NCI-H2171 treated with DMSO at 0.1 percent for 48 hours (cell line): ENCODE results near the gene METTL18.
"Not testable (repeated sequence)": the region's sequence is repeated elsewhere in the genome, so short reads cannot be mapped to it uniquely, and the experiment has no call there.

Source experiments
- DNase-seq: peaks from one replicate; lab custom pipeline; 2025; lab: John Stamatoyannopoulos, UW

Gene METTL18

DNA sequence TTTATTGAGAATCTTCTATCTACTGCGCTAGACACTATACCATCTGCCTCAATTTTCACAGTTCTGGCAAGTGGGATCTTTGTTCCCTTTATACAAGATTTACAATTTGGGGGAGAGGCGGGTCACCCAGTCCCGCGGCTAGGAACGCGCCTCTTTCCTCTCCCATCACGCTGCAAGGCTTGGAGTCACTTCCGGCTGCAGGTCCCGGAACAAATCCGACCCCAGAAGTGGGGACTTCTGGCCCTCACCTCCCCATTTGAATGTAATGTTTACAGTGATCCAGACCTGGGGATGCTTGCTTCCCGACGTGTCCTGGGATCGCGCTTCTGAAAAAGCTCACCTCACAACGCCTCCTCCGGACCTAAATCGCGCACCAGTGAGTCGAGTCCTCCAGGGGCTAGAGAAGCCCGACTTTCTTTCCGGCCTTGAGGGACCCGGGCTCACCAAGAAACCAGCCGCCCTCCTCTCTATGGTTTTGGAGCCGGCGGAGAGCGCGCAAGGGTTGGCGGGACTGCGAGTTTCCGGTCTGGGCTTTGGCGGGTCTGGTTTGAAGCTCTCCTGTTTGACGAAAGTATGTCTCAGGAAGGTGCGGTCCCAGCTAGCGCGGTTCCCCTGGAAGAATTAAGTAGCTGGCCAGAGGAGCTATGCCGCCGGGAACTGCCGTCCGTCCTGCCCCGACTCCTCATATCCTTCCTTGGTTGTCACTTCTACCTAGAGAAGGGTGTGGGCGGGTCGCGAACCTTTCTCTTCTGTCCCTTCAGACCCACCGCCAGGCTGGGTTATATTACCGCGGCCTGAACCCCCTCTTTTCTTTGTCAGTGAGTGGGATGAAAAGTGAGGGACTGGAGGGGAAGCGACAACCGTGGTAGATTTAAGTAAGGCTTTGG is at the start of gene METTL18:
Gene METTL18, minus strand, starts transcription at position 378 of the 887 bp plus-strand sequence. CDS start 1,212 bp downstream, outside the sequence.
- DNase-seq: peak; percentile 94

DNA sequence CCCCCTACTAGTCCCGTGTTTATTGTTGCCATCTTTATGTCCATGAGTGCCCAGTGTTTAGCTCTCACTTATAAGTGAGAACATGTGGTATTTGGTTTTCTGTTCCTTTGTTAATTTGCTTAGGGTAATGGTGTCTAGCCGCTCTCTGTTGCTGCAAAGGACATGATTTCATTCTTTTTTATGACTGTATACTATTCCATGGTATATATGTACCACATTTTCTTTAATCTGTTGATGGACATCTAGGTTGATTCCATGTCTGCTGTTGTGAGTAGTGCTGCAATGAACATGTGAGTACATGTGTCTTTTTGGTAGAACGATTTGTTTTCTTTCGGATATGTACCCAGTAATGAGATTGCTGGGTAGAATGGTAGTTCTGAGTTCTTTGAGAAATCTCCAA is 44.2 kb upstream of the METTL18 start:
- DNase-seq: no peak

DNA sequence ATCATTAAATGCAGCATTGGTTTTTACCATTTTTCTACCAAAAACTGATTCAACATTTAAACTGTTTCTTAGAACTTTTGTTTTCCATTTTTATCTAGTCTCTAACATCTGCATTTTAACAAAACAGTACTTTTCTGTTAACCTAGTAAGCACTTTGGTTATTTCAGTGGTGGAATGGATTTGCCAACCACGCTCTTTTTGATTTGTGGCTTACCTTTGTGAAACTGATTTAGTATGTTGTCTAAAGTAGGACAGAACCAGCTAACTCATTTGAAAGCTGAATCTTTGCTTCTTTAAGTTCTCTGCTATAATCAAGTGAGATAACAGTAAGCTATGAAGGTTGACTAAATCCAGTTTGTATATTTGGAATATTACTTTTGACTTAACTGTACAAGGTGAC is 41.5 kb upstream of the METTL18 start:
- no peak for DNase-seq

DNA sequence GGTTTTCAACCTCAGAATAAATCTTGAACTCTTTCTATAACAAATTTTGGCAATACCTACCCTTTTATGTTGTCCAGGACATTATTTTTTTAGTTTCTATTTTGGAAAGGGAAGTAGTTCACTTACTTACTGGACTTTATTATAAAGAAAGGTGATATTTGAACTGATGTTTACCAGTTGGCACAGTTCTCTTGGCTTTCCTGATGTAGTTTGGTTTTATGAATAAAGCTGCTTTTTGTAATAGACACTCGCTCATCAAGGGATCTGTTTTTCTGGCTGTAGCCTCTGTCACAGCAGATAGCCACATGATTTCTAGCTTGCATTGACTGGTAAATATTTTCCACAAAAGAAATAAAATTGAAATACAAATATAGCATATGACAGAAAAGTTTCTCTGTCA is 40.9 kb upstream of the METTL18 start:
- no peak for DNase-seq

DNA sequence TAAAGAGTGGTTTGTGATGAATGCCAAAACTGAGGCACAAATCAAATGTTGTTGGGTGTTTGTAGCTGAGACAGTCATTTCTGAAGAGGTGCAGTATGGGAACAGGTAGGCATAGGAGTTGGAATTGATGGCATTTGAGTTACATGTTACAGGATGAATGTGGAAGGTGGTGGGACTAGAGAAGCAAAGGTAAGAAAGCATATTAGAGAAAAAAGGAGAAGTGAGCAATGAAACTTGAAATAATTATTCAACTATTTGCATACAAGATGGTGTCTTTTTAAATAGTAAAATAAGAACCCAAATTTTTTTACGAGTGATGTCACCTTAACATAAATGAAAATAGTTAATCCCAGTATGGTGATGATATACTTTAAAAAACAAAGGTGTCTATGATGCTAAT is 40.2 kb upstream of the METTL18 start:
- no peak for DNase-seq

DNA sequence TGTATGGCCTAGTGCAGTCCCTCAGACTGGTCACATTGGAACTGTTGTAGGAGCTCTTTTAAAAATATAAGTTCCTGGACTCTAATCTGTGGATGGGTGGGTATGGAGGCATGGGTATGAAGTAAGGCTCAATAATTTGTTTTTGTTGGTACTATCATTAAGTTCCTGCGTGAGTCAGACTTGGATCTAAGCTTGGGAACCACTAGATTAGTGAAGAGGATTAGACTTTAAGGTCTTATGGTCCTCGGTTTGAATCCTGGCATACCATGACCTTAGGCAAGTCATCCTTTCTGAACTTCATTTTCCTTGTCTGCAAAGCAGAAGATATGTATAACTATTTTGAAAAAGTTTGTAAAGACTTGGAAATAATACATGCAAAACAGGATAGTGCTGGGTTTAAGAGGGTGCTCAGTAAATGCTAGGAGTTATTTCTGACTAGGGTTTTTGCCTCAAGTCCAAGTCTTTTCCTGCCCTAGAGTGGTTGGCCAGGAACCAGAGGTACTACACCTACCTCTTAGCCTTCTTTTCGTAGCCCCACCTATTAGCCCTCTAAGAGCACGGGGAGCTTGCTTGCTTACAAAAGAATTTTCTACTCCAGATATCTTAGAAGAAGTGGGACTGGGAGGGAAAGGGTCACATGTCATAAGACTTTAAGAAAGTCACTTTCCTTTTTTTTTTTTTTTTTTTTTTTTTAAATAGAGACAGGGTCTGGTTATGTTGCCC is 38.6 kb upstream of the METTL18 start:
- no peak for DNase-seq

DNA sequence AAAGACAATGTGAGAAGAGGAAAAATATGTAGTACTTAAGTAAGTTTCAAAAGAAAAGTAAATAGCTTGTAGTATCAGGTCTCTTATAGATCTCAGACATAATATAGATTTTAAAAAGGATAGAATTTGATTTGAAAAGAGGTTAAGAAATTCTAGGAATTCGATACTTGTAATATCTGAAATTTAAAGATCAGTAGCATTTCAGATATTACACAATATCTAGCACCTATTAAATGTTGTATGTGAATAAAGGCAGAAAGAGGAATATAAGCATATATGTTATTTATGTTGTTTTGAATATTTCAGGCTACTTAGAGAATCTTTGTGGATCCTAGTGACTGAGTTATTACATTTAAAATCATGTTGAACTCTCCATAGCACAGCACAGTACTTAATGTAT is 35.0 kb upstream of the METTL18 start:
- DNase-seq: no peak

DNA sequence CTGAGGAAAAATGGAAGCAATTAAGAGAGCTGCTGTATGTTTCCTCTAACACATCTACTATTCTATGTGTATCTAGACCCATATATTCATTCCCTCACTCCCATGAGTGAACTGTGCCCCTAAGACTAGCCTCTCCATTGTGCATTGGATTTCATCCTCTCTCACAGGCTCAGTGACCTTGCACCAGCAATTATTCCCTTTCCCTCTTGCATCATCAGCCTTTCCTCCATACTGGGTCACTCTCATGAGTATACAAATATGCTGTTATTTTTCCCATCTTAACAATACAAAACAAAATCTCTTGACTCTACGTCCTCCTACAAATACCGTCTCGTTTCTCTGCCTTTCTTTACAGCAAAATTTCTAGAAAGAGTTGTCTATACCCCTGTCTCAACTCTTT is 29.4 kb upstream of the METTL18 start:
- DNase-seq: no peak

DNA sequence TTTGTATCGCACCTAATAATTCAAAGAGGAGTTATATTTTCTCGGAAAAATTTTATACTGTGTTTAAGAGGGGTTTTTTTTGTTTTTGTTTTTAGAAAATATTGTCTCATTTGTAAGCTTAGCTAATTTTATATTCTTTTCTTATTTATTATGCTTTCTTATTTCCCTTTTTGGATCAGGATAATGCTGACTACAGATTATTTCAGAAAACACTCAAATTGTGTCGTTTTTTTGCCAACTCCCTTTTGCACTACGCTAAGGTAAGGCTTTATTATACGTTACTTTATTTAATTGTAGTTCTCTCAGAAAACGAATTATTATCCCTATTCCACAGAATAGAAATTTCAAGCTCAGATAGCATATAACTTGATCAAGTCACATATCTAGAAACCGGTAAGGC is 26.8 kb upstream of the METTL18 start:
- DNase-seq: no peak

DNA sequence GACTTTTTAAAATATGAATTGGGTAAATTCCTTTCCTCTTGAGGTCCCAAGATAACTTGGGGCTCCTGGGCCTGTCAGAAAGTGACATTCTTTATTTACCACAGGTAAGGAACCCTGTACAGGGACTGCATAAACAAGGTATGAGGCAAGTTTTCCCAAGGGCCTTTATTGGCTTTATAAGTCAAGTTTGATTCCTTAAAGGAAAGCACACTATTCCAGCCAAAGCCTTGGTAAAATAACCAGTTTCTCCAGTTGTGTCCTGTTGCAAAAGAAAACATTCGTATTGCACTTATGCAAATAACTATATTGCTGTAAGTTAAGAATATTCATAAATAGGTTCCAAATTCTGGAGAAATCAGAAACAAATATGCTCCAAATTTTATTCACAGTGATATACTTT is 21.9 kb upstream of the METTL18 start:
- DNase-seq: no peak

DNA sequence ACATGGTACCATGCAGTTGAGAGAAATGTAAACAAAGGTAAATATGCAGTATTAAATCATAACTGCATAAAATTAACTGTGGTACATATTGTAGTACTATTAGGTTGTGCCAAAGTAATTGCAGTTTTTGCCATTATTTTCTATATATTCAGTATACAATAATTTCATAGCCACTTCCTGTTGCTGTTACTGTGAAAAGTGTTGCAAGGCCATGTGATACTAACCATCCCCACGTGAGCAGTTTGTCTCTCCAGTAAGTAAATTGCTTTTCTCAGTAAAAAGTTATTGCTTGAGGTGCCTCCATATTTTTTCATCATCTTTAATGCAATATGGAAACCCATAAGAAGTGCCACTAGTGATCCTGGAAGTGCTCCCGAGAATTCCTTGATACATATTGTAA is 19.6 kb upstream of the METTL18 start:
- no peak for DNase-seq

DNA sequence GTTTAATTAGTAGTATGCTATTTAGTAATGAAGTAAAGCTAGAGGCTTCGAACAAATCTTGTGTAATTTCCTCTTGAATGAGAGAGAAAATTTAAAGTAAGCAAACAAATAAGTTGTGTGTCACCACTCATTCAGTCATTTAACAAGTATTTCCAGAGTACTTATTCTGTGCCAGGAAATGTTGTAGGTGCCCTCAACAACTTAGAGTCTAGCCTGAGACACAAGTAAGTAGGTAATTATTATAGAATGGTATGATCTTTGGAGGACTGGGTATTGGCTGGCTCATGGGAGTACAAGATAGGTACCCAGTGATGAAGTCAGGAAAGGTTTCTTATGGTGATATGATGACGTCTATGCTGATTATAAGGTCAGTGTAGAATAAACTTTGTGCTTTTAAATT is 17.4 kb upstream of the METTL18 start:
- no peak for DNase-seq

DNA sequence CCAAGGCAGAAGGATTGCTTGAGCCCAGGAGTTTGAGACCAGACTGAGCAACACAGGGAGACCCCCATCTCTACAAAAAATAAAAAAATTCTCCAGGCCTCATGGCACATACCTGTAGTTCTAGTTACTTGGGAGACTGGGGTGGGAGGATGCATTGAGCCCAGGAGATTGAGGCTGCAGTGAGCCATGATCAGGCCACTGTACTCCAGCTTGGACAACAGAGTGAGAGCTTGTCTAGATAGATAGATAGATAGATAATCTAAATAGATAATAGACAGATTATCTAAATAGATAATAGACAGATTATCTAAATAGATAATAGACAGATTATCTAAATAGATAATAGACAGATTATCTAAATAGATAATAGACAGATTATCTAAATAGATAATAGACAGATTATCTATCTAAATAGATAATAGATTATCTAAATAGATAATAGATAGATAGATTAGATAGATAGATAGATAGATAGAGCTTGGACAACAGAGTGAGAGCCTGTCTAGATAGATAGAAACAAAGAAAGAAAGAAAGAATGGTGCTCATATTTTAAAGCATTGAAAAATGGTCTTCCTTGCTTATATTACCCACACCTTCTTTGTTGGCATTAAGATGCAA is 16.8 kb upstream of the METTL18 start:
- not testable (repeated sequence) for DNase-seq

DNA sequence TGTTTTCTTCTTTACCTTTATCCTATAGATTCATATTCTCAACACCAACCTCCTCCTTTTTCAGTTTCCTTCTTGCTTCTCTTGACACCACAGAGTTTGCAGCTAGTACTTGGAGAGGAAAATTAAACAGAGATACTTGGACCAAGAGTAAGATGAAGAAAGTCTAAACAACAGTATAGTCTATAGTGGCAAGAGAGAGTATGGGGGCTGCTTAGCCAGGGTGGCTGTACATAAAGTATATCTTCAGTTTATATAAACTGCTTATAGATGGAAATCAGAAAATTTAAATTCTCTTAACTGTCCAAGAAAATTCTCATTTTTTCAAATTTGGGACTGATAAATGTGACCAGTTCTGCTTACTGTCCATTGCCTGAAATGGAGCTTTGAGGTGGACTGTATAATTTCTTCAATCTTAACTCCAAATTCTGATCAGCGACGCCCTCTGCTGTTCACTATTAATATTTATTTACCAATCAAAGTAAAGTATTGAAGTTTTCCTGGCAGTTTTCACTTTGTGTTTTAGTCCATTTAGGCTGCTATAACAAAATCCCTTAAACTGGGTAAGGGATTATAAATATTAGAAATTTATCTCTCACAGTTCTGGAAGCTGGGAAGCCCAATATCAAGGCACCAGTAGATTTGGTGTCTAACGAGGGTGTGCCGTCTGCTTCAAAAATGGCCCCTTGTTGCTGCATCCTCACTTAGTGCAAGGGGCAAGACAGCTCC is 14.8 kb upstream of the METTL18 start:
- peak; percentile 1 for DNase-seq

DNA sequence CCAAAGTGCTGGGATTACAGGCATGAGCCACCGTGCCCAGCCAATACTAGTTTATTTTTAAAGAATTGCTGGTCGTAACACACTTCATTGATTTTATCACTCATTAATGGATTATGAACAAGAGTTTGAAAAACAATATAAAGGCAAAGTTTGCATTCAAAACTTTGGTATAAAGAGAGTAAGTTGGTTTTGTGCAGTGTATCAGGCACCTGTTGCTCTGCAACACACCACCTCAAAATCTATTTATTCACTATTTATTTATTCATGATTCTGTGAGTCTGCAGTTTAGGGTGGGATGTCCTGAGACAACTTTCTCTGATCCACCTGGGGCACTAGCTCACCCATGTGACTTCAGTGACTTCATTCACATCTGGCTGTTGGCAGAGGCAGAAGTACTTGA is 10.2 kb upstream of the METTL18 start:
- DNase-seq: no peak

DNA sequence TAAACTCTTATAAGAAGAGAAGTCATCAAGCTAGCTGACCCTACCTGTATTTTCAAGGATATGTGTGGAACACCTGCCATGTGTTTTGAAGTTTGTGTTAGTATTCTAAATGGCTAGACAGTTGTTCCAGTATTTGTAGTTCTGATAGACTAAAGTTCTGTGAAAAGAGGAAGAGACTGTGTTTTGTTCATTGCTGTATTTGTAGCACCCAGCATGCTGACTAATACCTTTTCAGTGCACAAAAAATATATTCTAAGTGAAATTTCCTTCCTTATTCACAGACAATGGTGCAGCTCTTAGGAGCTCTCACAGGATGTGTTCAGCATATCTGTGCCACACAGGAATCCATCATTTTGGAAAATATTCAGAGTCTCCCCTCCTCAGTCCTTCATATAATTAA is 8.2 kb upstream of the METTL18 start:
- DNase-seq: no peak

DNA sequence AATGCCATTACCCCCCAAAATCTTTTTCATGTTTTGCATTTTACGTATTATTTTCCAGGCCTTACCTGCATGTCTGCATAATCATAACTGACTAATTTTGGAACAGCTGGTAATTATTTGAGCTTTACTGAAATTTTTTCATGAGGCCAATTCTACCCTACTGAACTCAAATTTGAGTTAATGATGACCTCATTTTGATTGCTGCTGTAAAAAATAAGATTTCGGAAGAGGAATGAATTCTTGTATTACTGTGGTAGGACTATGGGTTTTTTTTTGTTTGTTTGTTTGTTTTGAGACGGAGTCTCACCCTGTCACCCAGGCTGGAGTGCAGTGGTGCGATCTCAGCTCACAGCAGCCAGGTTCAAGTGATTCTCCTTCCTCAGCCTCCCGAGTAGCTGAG is 2.6 kb upstream of the METTL18 start:
- DNase-seq: no peak

DNA sequence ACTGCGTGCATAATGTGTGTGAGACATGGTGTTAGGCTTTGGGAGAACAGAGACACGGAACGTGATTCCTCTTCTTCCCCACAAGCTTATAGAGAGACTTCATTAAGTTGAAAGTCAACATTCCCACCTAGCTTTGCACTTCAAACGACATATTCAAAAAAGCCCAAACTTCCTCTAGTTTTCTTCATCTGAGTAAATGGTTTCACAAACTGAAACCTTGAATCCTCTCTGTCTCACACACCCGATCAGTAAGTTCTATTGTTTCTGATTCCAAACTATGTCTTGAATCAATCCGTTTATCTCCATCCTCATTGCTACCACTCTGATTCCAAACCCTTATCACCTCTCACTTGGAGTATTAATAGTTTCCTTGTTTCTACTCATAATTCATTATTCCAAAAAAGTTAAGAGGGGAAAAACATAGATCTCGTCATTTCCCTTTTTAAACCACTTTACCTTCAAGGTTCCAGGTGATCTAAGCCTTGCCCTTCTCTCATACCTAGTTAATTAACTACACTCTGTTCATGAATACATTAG is 1.6 kb upstream of the METTL18 start:
- DNase-seq: no peak

DNA sequence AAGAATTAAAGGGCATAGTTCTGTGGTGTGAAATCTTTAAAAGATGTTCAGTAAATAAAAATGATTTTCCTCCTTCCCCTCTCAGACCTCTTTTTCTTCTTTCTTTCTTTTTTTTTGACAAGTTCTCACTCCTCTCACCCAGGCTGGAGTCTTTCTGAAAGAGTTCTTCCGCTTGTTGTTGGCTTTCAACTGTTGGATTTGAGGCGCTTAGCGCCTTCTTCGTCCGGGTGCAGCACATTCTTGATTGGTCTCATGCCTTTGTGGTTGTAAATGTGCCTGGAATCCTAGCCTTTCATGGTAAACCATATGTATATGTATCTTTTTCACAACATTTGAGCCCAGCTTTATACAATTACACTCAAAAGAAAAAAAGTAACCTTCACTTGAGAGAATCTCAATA is 980 bp upstream of the METTL18 start:
- no peak for DNase-seq

DNA sequence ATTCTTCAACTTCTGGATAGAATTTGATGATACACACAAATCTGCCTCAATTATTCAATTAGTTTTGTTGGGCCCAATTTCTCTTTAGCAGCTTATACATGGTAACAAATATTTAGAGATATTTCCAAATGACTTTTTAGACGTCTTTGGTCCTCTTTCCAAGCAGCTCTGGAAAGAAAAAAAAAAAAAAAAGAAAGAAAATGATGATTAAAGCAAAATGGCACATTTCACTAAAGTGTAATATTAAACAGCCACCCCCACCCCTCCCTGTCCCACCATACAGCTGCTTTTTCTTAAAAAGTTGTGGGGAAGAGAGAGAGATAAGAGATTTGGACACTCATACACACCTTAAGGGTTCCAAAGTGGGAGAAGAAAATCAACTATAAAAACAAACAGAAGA is 977 bp downstream of the METTL18 start:
- no peak for DNase-seq

DNA sequence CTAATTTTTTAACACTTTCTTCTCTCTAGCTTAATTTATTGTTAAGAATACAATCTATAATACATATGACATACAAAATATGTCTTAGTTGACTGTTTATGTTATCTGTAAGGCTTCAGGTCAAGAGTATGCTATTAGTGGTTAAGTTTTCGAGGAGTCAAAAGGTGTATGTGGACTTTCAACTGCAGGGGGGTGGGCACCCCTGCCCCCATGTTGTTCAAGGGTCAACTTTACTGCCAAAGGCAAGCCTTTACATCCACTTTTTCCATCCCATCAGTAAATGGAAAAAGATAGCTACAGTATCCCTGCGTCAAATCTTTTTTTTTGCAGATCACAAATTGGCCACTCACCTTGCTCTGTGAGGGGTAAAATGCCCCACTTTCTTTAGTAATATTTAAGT is 6.3 kb downstream of the METTL18 start:
- no peak for DNase-seq

DNA sequence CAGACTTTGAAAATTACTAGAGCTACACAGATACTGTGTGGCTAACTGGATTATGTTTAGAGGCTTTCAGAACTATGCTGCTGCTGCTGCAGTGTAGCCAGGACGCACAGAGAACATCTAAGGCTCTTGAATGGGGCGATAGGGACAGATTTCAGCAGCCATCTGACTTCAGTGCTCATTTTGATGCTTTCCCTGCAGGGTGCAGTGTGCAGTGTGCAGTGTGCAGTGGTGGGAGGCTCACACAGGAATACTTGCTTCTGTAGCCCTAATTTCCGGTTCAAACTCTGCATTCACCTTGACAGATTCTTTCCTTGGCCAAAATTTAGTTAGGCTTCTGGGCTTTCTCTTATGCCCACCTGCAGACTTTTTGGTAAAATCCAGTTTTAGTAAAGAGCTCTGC is 7.7 kb downstream of the METTL18 start:
- DNase-seq: no peak
